HG03342 (cell line): ENCODE data around the gene CDYL2.

Experiments
- ATAC-seq: cut with Tn5 transposase; IDR thresholded peaks from one replicate; pipeline ENCODE4 v1.9.1; 2021; ENCODE audit warnings: mild to moderate bottlenecking, moderate library complexity; ENCODE audit not compliant: unreplicated experiment

The CDYL2 gene

GRCh38 chr16:80680046-80680445 lies 124.4 kb downstream of the CDYL2 start:
- no peak for ATAC-seq

- ATAC-seq, result no peak
Measured at GRCh38 chr16:80674884-80675283, 129.5 kb downstream of the CDYL2 start.

- ATAC-seq, result no peak
Measured at GRCh38 chr16:80672379-80672778, 132.0 kb downstream of the CDYL2 start.

DNA sequence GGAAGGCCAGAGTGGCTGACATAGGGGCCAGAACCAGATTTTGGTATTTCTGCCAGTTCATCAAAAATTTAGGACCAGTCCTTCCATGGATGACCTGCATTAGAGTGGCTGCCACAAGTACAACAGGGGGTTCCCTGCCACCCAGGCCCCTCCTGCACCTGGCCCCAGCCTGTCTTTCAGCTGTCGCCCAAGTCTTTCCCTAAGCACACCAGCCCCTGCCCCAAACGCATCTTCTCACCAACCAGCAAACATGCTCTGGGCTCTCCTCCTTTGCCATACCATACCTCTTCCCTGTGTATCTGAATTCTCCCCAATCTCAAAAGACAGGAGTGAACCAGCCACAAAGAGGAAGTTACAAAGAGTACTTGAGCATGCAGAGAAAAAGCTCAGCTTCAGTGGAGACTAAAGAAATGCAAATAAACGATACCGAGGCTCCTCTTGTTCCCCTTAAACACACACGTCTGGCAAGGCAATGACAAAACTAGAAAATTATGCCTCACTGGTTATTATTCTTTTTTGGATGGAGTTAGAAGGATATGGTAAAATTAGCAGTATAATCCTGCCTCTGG lies 133.0 kb downstream of the CDYL2 start:
- peak; percentile 60 for ATAC-seq

- ATAC-seq, result no peak
Measured at GRCh38 chr16:80670170-80670865, 134.1 kb downstream of the CDYL2 start.

DNA sequence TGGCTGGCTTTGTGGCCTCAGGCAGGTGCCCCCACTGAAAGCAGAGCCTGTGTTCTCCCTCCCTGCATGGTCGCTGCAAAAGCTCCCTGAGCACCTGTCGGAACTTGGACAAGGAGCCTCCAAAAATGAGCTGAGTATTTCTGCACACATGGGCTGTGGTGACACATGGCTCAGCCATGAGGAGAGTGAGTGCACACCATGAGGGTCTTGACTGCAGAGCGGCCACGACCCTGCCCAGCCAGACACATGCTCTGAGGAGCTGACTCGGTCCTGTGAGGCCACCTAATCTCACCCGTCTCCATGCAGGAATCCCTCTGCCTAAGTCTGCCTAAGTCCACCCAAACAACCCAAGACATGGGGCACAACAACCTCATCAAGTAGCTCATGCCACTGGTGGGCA lies 134.7 kb downstream of the CDYL2 start:
- ATAC-seq, result no peak

GRCh38 chr16:80667925-80668324 lies 136.5 kb downstream of the CDYL2 start:
- ATAC-seq, result no peak

- ATAC-seq, result no peak
Measured at GRCh38 chr16:80667251-80667560, 137.2 kb downstream of the CDYL2 start.

DNA sequence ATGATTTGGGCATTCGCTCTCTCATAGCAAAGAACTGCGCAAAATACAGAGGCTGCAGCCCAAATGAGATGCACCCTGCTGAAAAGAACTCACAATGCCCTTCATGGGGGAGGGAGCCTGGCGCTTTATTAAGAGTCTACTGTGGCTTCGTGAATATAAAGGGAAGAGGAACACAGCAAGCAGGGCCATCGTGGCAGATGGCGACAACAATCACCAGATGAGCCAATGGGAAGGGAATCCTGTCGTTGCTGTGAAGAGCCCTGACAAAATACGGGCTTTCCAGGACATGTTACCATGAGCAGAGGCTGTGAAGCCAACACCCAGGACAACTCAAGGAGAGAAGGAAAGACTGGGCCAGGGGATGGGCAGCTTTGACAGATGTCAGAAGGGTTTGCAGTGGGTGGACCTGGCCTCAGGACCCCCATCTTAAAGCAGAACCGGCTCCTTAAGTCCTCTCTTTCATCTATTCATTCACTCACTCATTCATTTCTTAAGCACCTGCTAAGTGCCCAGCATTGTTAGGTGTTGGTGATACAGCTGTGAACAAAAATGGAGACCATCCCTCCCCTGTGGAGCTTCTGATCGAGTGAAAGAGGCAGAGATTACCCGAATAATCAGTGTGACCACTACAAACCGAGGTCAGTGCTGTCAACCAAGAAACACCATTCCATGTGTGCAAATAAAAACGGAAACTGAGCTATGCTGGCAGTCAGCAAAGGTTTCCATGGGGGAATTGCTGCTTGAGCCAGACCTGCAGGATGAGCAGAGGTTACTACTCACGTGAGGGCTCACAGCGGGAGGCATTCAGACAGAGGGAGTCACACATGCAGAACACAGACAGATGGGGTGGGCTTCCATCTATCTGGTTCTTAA lies 137.8 kb downstream of the CDYL2 start:
- ATAC-seq, result no peak

- ATAC-seq, result no peak
Measured at GRCh38 chr16:80665356-80665755, 139.0 kb downstream of the CDYL2 start.

GRCh38 chr16:80664786-80665185 lies 139.6 kb downstream of the CDYL2 start:
- ATAC-seq, result no peak

DNA sequence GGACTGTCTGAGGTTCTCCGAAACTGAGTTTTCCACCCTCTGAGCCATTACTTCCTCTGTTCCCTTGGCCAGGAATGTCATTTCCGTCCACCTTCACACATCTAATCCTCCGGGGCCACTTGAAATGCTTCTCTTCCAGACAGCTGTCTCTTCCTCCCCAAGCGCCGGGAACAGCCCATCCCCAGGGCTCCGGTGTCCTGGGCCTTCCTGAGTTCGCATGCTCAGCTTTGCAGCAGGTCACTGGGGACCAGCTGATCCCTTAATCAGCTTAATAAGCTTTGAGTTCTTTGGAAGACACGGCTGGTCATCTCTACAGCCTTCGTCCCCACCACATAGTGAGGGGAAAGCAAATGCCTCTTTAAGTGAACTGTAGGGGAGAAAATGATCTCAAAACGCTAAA lies 140.2 kb downstream of the CDYL2 start:
- ATAC-seq, result no peak

DNA sequence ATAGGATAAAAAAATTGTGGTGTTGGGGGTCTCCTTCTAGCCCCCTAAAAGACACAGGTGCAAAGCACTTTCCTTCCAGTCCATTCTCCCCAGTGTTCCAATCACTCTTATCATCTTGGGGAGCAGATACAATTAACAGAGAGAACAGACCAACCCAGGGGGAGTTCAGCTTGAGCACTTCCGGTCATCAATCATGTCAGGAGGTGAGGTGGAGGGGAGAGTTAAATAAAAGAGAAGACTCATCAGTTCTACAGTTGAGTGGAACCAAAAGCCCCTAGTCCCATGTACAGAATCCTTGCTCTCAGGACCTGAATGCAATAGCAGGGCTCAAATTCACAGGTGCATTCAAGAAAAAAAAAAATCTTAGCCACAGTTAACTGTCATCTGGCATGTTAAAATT lies 141.3 kb downstream of the CDYL2 start:
- ATAC-seq, result no peak

GRCh38 chr16:80659865-80660264 lies 144.5 kb downstream of the CDYL2 start:
- ATAC-seq, result no peak

DNA sequence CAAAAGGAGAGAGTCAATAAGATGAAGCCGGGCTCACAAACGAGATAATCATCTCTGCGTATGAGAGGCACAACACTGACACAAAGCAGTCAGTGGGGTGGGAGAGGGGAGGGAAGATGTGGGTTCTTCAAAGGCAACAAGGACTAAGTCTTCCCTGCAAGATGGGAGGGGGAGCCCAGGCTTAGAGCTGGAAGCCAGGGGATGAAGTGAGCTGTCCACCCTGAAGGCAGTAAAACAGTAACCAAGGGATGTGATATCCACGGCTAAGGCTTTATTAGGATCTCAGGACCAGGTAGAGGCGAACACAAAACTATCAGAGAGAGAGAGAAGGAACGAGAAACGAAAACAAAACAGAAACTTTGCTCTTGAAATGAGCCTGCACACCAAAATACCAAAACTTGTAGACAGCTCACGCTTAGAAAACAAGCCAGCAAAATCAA lies 147.7 kb downstream of the CDYL2 start:
- ATAC-seq, result peak; percentile 94

DNA sequence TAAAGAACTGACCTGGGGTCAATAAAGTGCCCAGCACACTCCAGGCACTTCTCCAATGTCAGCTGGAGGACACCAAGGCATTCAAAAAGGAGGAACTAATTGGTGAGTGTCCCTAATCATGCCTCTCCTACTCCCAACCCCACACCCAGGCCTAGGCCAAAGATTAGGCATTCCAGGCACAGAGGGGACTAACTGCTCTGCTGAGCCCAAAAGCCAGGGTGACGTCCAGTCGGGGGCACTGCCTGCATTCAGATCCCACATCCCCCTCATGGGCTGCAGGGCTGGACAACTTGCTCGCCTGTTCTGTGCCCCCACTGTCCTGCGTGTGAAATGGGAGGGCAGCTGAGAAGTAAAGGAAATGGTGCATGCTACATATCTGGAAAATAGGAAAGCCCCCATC lies 148.2 kb downstream of the CDYL2 start:
- ATAC-seq, result no peak

GRCh38 chr16:80655751-80656150 lies 148.6 kb downstream of the CDYL2 start:
- no peak for ATAC-seq

GRCh38 chr16:80654094-80654862 lies 150.1 kb downstream of the CDYL2 start:
- ATAC-seq, result no peak

DNA sequence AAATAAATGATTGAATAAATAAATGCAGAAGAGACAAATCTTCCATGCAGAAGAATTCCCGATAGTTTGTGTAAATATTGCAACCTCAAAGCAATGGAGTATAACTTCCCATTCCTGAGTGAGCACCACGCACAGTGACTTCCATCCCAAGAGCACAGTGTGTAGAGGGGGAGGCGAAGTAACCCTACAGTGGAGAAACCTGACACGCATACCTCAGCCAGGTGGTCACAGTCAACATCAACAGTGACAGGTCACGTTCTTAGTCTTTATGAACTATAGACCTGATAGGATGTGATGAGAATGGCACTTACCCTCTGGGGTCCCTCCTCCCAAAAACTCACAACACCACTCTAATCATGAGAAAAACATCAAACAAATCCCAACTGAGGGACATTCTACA lies 152.0 kb downstream of the CDYL2 start:
- no peak for ATAC-seq

DNA sequence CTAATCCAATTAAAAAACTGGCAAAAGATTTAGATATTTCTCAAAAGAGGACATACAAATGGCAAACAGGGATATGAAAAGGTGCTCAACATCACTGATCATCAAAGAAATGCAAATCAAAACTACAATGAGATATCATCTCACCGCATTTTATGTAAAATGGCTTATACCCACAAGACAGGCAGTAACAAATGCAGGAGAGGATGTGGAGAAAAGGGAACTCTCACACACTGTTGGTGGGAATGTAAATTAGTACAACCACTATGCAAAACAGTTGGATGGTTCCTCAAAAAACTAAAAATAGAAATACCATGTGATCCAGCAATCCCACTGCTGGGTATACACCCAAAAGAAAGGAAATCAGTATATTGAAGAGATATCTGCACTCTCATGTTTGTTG lies 154.1 kb downstream of the CDYL2 start:
- peak; percentile 53 for ATAC-seq

- ATAC-seq, result no peak
Measured at GRCh38 chr16:80640316-80640715, 164.1 kb downstream of the CDYL2 start.
